Choroid plexus epithelial cell (primary cell): ENCODE measurements around the gene EHMT1.

Experiments used
- DNase-seq: peaks from one replicate; pipeline ENCODE4 v3.0.0-alpha.2; 2010; ENCODE audit warnings: low read depth
- H3K4me3 ChIP-seq: 2 replicates; pipeline ENCODE4 v1.5.1; 2011; ENCODE audit warnings: low read depth, mild to moderate bottlenecking, control low read depth, low read length, moderate library complexity
- TF ChIP-seq, protein P1 (sequence below): conservative IDR thresholded peaks from 2 replicates; pipeline ENCODE4 v1.5.1; 2011; ENCODE audit warnings: low read depth, mild to moderate bottlenecking, control low read depth, inconsistent platforms, low read length, moderate library complexity

Gene EHMT1

DNA sequence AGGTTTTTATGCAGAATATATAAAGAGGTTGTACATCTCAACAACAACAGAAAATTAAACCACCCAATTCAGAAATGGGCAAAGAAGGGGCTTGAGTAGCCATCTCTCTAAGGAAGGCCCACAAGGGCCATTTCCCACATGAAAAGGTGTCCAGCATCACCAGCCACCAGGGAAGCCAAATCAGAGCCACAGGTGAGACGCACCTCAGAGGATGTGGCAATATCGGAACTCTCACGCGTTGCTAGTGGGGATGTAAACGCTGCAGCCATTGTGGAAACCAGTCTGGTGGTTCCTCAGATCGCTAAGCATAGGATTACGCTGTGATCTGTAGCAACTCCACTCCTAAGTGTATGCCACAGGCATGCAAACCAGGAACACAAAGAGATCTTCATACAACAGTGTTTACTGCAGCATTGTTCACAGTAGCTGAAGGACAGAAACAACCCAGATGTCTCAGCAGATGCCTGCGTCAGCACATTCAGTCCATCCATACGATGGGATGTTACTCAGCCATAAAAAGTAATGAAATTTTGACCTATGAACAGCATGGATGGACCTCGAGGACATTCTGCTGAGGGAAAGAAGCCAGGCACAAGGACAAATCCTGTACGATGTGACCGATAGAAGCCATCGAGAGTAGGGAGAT, 174.5 kb downstream of the EHMT1 start:
- DNase-seq, result no peak
- TF ChIP-seq, protein P1, sequence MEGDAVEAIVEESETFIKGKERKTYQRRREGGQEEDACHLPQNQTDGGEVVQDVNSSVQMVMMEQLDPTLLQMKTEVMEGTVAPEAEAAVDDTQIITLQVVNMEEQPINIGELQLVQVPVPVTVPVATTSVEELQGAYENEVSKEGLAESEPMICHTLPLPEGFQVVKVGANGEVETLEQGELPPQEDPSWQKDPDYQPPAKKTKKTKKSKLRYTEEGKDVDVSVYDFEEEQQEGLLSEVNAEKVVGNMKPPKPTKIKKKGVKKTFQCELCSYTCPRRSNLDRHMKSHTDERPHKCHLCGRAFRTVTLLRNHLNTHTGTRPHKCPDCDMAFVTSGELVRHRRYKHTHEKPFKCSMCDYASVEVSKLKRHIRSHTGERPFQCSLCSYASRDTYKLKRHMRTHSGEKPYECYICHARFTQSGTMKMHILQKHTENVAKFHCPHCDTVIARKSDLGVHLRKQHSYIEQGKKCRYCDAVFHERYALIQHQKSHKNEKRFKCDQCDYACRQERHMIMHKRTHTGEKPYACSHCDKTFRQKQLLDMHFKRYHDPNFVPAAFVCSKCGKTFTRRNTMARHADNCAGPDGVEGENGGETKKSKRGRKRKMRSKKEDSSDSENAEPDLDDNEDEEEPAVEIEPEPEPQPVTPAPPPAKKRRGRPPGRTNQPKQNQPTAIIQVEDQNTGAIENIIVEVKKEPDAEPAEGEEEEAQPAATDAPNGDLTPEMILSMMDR, result no peak
- H3K4me3 ChIP-seq, result no peak overlapping the region

DNA sequence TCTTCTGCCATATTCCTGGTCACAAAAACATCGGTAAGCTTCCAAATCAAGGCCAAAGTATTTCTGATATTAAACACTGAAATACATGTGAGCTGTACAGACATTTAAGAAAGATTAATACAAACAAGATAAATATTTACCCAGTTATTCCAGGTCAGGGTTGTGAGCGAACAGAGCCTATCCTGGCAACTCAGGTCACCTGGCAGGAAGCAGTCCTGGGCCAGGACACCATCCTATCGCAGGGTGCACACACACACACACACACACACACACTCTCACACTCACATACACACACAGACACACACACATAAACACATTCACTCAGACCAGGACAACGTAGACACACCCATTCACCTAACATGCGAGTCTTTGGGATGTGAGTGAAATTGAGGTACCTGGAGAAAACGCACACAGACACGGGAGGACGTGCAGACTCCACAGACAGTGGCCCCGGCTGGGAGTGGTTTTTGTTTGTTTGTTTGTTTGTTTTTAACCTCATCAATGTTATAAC, 176.4 kb downstream of the EHMT1 start:
- no peak overlapping the region for H3K4me3 ChIP-seq
- DNase-seq, result no peak
- TF ChIP-seq, protein P1, result no peak

DNA sequence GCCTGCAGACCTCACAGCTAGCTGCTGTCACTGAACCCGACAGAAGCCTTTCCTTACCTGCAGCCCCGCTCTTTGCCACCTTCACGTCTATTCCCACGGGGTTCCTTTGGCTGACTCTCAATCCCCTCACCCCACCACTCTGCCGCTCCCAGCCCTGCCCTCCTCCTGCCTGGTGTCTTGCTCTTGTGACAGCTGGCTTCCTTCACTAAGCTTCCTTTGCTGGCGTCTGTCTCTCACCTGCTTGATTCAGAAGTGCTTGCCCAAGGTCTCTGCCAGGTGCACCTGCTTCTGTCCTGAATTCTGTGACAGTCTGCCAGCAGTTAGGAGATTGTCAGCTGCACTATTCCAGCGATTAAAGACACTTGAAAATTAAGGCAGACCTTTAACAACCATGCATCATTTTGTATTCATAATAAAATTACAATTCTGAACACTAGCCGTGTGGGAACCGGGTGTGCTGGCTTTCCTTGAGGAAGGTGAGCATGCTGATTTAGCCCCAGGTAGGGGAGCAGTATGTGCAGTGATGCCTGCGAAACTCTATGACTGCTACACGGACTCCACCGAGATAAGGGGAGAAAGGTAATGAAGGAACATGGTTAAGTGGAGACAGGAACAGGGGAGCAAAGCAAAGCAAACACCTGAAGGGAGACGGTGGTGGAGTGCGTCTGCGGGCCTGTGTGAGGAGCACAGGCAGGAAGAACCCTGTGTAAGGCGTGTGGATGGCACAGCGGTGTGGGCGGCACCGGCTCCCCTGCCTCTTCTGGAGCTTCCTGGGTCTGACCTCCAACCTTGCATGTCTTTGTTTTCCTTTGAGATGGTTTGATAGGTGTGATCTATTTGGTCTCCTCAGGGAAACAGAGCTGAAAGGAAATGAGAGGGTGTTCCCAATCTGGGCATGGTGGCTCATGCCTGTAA, 178.7 kb downstream of the EHMT1 start:
- TF ChIP-seq, protein P1, result no peak
- no peak for DNase-seq
- no peak overlapping the region for H3K4me3 ChIP-seq

DNA sequence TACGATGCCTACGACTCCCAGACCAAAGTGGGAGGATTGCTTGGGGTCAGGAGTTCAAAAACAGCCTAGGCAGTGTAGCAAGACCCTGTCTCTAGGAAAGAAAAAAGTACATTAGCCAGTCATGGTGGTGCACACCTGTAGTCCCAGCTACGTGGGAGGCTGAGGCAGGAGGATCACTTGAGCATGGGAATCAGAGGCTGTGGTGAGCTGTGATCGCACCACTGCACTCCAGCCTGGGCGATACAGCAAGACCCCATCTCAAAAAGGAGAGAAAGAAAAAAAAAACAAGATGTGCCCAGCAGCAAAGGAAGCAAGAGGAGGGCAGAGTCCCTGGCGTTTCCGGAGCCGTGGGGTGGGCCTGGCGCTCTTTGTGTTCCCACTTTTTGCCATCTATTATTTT, 179.3 kb downstream of the EHMT1 start:
- H3K4me3 ChIP-seq, result no peak overlapping the region
- TF ChIP-seq, protein P1, result no peak
- DNase-seq, result no peak

DNA sequence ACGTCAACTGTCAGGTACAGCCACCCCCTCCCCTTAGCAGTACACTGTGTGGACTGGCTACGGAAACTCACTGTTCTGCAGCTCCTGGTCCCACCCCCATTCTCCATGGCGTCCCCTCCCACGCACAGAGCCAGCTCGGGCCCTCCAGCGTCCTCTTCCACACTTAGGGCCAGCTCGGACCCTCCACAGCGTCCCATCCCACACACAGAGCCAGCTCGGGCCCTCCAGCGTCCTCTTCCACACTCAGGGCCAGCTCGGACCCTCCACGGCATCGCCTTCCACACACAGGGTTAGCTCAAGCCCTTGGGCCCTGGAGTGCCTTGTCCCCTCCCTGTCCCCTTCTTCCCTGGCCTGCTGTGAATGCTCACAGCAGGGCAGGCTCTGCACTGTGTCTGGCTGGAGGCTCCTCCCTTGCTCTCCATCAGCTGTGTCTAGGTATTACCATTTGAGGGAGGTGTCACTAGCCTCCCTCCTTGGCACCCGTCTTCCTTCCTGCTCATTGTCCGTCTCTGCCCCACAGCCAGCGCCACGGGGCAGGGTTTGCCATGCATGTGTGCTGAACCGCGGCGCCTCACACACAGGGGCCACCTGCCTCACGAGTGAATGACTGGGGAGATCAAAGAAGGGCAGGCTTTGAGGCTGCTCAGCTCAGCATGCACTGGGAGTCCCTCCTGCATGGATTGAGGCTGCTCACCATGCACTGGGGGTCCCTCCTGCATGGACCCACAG, 180.3 kb downstream of the EHMT1 start:
- DNase-seq, result no peak
- no peak overlapping the region for H3K4me3 ChIP-seq
- TF ChIP-seq, protein P1, result no peak

DNA sequence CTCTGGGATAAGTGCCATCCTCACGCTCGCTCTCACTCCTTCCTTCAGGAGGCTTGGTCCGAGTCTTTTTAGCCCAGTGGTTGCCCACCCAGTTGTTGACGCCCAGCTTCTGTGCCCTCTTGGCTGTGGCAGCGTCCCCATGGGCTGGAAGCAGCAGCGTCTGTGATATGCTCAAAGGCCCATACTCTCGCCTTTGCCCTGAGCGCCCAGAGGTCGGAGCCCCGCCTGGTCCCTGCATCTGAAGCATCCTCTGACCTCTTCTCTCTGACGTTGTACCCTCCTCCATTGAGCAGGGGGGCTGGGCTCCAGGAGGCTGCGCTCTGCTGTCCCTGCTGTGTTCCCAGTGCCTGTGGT, 180.8 kb downstream of the EHMT1 start:
- TF ChIP-seq, protein P1, result no peak
- no peak overlapping the region for H3K4me3 ChIP-seq
- no peak for DNase-seq
